HCT116 (cell line): Measurements from ENCODE around the gene FIBCD1. TPM values are rescaled to one million over a fixed set of nuclear protein-coding genes. Genes with fewer than 3 reads are reported as not detected.

Source experiments
- ATAC-seq: fragments of 200-7000 bp; cut with Tn5 transposase; 2 replicates; pipeline ENCODE4 v1.9.1; 2020; ENCODE audit warnings: mild to moderate bottlenecking, moderate library complexity
- BruUV-seq: library from RNA; stranded (reverse); fragments of 400-500 nt; replicated peaks from 2 replicates; lab custom pipeline; 2021; lab: Mats Ljungman, UMichigan
- CTCF ChIA-PET: fragments of 300-600 bp; sonication (Branson Sonifier 250); formaldehyde crosslinking; loops from one replicate; lab custom pipeline; 2021; ENCODE audit warnings: antibody characterized with exemption; lab: Charles Lee
- POLR2A ChIA-PET: fragments of 300-600, 350-600 bp; sonication (Branson Sonifier 250); formaldehyde crosslinking; loops from one replicate; lab custom pipeline; 2021; ENCODE audit warnings: antibody characterized with exemption; lab: Charles Lee
- RAD21 ChIA-PET, 2 experiments: fragments of 300-600 bp; sonication (Branson Sonifier 250); formaldehyde crosslinking; loops; one replicate each; lab custom pipeline; 2023; ENCODE audit warnings: low total read pairs in 2 of 2; ENCODE audit not compliant: uncharacterized antibody in 2 of 2, unreplicated experiment in 2 of 2, low non-redundant PET in 1 of 2; lab: Charles Lee
- DNase-seq: peaks from one replicate; pipeline ENCODE4 v3.0.0-alpha.2; 2010; ENCODE audit warnings: low read depth, low spot score
- H2AFZ ChIP-seq: fragments of 200-600 bp; shearing (Covaris generic), sonication (generic); 2 replicates; pipeline ENCODE4 v1.6.1; 2017; ENCODE audit warnings: low read depth, mixed run types, mixed read lengths, antibody characterized with exemption, low read length; ENCODE audit not compliant: poor library complexity, severe bottlenecking
- H3K27ac ChIP-seq: 2 replicates; pipeline ENCODE4 v1.5.1; 2012; ENCODE audit warnings: low read depth, low read length
- H3K27me3 ChIP-seq: fragments of 200-600 bp; sonication (generic); 2 replicates; pipeline ENCODE4 v1.6.1; 2016; ENCODE audit warnings: mixed run types, low read length, mixed read lengths; ENCODE audit not compliant: insufficient read depth
- H3K36me3 ChIP-seq, 2 experiments: fragments of 200-500 bp in 1 of 2; fragments of 200-600 bp in 1 of 2; sonication (Bioruptor generic) in 1 of 2; sonication (generic) in 1 of 2; 2 replicates each; pipeline versions ENCODE4 v1.5.1 to v1.6.1; 2014 to 2016; ENCODE audit warnings: low read length in 2 of 2, inconsistent platforms in 1 of 2, mixed read lengths in 1 of 2, mixed run types in 1 of 2; ENCODE audit not compliant: insufficient read depth in 2 of 2, control insufficient read depth in 1 of 2
- H3K4me1 ChIP-seq, 2 experiments: fragments of 200-600 bp in 1 of 2; sonication (generic) in 1 of 2; 2 replicates each; pipeline versions ENCODE4 v1.5.1 to v1.6.1; 2012 to 2017; ENCODE audit warnings: low read length in 2 of 2, inconsistent platforms in 1 of 2, mild to moderate bottlenecking in 1 of 2, mixed read lengths in 1 of 2, mixed run types in 1 of 2, moderate library complexity in 1 of 2; ENCODE audit not compliant: insufficient read depth in 2 of 2, control insufficient read depth in 1 of 2
- H3K4me2 ChIP-seq: fragments of 200-600 bp; sonication (generic); 2 replicates; pipeline ENCODE4 v1.6.1; 2017; ENCODE audit warnings: mixed run types, low read length, mixed read lengths
- H3K4me3 ChIP-seq, 2 experiments: fragments of 200-600 bp in 1 of 2; sonication (generic) in 1 of 2; replicated peaks in 1 of 2; 2 replicates each; pipeline ENCODE4 v1.5.1; 2011 to 2016; ENCODE audit warnings: low read length in 2 of 2, control low read depth in 1 of 2, low read depth in 1 of 2, mild to moderate bottlenecking in 1 of 2, mixed read lengths in 1 of 2, mixed run types in 1 of 2
- H3K79me2 ChIP-seq: fragments of 200-600 bp; sonication (generic); 2 replicates; pipeline ENCODE4 v1.6.1; 2017; ENCODE audit warnings: mild to moderate bottlenecking, mixed run types, low read length, moderate library complexity, mixed read lengths; ENCODE audit not compliant: insufficient read depth
- H3K9ac ChIP-seq: fragments of 200-600 bp; sonication (generic); 2 replicates; pipeline ENCODE4 v1.6.1; 2016; ENCODE audit warnings: low read length, mixed read lengths
- H3K9me2 ChIP-seq: fragments of 200-600 bp; sonication (generic), shearing (Covaris generic); 2 replicates; pipeline ENCODE4 v1.6.1; 2017; ENCODE audit warnings: mixed run types, mild to moderate bottlenecking, moderate library complexity; ENCODE audit not compliant: insufficient read depth
- H3K9me3 ChIP-seq, 2 experiments: fragments of 200-500 bp in 1 of 2; fragments of 200-600 bp in 1 of 2; sonication (Bioruptor generic) in 1 of 2; sonication (generic) in 1 of 2; 2 replicates each; pipeline ENCODE4 v1.6.1; 2014 to 2017; ENCODE audit warnings: low read length in 2 of 2, mixed read lengths in 2 of 2, inconsistent platforms in 1 of 2, low read depth in 1 of 2, mild to moderate bottlenecking in 1 of 2, mixed run types in 1 of 2, moderate library complexity in 1 of 2; ENCODE audit not compliant: control insufficient read depth in 1 of 2, insufficient read depth in 1 of 2
- H4K20me1 ChIP-seq: fragments of 200-600 bp; sonication (generic), shearing (Covaris generic); 2 replicates; pipeline ENCODE4 v1.6.1; 2017; ENCODE audit warnings: mixed run types, mild to moderate bottlenecking, moderate library complexity; ENCODE audit not compliant: insufficient read depth
- CBX3 ChIP-seq: IDR thresholded peaks from 2 replicates; pipeline ENCODE4 v1.6.1; 2012; ENCODE audit warnings: low read depth
- EGR1 ChIP-seq: IDR thresholded peaks from 2 replicates; pipeline ENCODE4 v1.6.1; 2012; ENCODE audit warnings: low read depth
- ELF1 ChIP-seq: IDR thresholded peaks from 2 replicates; pipeline ENCODE4 v1.6.1; 2012; ENCODE audit warnings: low read depth, borderline replicate concordance
- EZH2 ChIP-seq: fragments of 200-600 bp; sonication (generic); IDR thresholded peaks from 2 replicates; pipeline ENCODE4 v1.6.1; 2017; ENCODE audit warnings: antibody characterized with exemption, mixed run types
- POLR2A ChIP-seq: IDR thresholded peaks from 2 replicates; pipeline ENCODE4 v1.7.0; 2011; ENCODE audit warnings: borderline replicate concordance; ENCODE audit not compliant: insufficient read depth, insufficient read length; ENCODE audit errors: extremely low read depth
- POLR2AphosphoS5 ChIP-seq: IDR thresholded peaks from 2 replicates; pipeline ENCODE4 v1.6.1; 2011; ENCODE audit warnings: mild to moderate bottlenecking, low read depth, low read length, moderate library complexity
- SIN3A ChIP-seq: IDR thresholded peaks from 2 replicates; pipeline ENCODE4 v1.6.1; 2012; ENCODE audit warnings: low read depth
- SP1 ChIP-seq: IDR thresholded peaks from 2 replicates; pipeline ENCODE4 v1.6.1; 2012; ENCODE audit warnings: low read depth
- TCF7L2 ChIP-seq: IDR thresholded peaks from 2 replicates; pipeline ENCODE4 v1.7.0; 2011; ENCODE audit warnings: borderline replicate concordance, inconsistent platforms; ENCODE audit not compliant: insufficient read depth, insufficient read length; ENCODE audit errors: extremely low read depth
- ZNF274 ChIP-seq: fragments of 200-500 bp; sonication (Bioruptor generic); IDR thresholded peaks from 2 replicates; pipeline ENCODE4 v1.6.1; 2014; ENCODE audit warnings: mild to moderate bottlenecking, low read depth, low read length, inconsistent platforms
- intact Hi-C: fragments of 100-400 bp; cut with micrococcal nuclease; formaldehyde crosslinking; loops from 2 replicates; pipeline ENCODE4 v1.10.0; 2022
- total RNA-seq: library from RNA; stranded (reverse); gene quantifications from one replicate; pipeline ENCODE4 v1.2.1, GENCODE V29; 2021; ENCODE audit not compliant: unreplicated experiment
- TF ChIP-seq, protein P1 (sequence below): IDR thresholded peaks from 2 replicates; pipeline ENCODE4 v1.6.1; 2012; ENCODE audit warnings: low read depth

Gene FIBCD1
- total RNA-seq, 1 experiment from 2014 or later = 26.1 TPM

DNA sequence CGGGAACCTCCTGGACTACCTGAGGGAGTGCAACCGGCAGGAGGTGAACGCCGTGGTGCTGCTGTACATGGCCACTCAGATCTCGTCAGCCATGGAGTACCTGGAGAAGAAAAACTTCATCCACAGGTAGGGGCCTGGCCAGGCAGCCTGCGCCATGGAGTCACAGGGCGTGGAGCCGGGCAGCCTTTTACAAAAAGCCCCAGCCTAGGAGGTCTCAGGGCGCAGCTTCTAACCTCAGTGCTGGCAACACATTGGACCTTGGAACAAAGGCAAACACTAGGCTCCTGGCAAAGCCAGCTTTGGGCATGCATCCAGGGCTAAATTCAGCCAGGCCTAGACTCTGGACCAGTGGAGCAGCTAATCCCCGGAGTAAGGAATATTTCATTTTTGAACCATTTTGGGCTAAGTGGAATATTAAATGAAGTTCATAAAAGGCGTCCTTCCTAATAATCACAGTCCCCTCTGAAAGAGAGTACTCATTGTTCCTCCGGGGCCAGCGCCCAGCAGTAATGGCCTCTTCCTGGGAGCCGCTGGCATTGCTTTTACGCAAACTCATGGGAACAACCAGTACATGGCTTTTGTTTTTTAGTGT lies 66.0 kb downstream of the FIBCD1 start (continued):
- TF ChIP-seq CBX3 (no peak), SP1 (no peak), SIN3A (no peak), EZH2 (no peak), POLR2A (no peak)
- TF ChIP-seq, protein P1, sequence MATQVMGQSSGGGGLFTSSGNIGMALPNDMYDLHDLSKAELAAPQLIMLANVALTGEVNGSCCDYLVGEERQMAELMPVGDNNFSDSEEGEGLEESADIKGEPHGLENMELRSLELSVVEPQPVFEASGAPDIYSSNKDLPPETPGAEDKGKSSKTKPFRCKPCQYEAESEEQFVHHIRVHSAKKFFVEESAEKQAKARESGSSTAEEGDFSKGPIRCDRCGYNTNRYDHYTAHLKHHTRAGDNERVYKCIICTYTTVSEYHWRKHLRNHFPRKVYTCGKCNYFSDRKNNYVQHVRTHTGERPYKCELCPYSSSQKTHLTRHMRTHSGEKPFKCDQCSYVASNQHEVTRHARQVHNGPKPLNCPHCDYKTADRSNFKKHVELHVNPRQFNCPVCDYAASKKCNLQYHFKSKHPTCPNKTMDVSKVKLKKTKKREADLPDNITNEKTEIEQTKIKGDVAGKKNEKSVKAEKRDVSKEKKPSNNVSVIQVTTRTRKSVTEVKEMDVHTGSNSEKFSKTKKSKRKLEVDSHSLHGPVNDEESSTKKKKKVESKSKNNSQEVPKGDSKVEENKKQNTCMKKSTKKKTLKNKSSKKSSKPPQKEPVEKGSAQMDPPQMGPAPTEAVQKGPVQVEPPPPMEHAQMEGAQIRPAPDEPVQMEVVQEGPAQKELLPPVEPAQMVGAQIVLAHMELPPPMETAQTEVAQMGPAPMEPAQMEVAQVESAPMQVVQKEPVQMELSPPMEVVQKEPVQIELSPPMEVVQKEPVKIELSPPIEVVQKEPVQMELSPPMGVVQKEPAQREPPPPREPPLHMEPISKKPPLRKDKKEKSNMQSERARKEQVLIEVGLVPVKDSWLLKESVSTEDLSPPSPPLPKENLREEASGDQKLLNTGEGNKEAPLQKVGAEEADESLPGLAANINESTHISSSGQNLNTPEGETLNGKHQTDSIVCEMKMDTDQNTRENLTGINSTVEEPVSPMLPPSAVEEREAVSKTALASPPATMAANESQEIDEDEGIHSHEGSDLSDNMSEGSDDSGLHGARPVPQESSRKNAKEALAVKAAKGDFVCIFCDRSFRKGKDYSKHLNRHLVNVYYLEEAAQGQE = no peak

GRCh38 chr9:130872508-130872907 lies 66.5 kb downstream of the FIBCD1 start:
- ATAC-seq (no peak), DNase-seq (no peak)
- ChIA-PET POLR2A (no interaction called here), RAD21 (no interaction called here), CTCF (interaction anchor here (3.9 kb wide), 1 partner anchor 126 kb away, joined by 58 read pairs; no protein-coding TSS in a partner anchor)
- Histone ChIP-seq H3K27me3 (no peaks in the 10 kb centered on the region), H3K36me3 (peaks cover 22 to 35% of the 10 kb centered on the region in 2 experiments; a peak in 3 of 4 replicates), H3K4me2 (no peak overlapping the region), H2AFZ (no peak overlapping the region), H3K9ac (no peak overlapping the region), H3K4me3 (no peak overlapping the region), H3K27ac (no peak overlapping the region), H3K9me3 (no peaks in the 10 kb centered on the region), H3K79me2 (peaks cover 20% of the 10 kb centered on the region; the same call in 1 of the 2 replicates), H3K4me1 (no peaks in the 10 kb centered on the region), H4K20me1 (no peaks in the 10 kb centered on the region; the same call in 1 of the 2 replicates), H3K9me2 (no peaks in the 10 kb centered on the region)
- no peak for TF ChIP-seq POLR2AphosphoS5
- TF ChIP-seq EGR1 = no peak
- no peak for TF ChIP-seq ZNF274
- no peak for TF ChIP-seq TCF7L2
- TF ChIP-seq ELF1 = no peak
- no peak for TF ChIP-seq POLR2A
- intact Hi-C loops = no loop called here
- BruUV-seq = no TSS peak
